Endothelial cell of hepatic sinusoid (primary cell): Measurements from ENCODE around the gene TANK.
"Not testable (repeated sequence)": the region's sequence is repeated elsewhere in the genome, so short reads cannot be mapped to it uniquely, and the experiment has no call there.

ENCODE experiments used
- in situ Hi-C: cut with HindIII; loops from 2 replicates; pipeline ENCODE4 v1.10.0; 2017; ENCODE audit warnings: low sequenced_read_pairs

Gene TANK

GRCh38 chr2:161166538-161167409 is 6.5 kb downstream of the TANK start:
- in situ Hi-C loops = no loop called here

GRCh38 chr2:161169335-161169734 is 9.1 kb downstream of the TANK start:
- in situ Hi-C loops = no loop called here

DNA sequence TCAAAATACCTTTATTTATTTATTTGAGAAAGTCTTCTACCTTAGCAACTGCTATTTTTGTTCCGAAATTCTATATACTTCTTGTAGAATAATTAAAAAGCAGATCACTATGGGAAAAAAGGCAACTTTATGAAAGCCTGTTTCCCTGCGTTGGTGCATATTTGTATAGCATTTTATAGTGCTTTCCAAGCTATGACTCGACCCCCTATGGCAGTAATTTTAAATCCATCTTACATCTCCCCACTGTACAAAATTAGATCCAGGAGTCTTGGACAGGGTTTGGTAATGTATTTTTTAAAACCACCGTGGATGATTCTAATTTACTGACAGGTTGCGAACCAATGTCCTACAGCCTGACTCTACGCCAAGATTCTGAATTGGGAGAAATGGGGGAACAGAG is 10.1 kb downstream of the TANK start:
- in situ Hi-C loops = loop anchor here (5.0 kb wide), 1 partner anchor 78 kb away; no protein-coding TSS in a partner anchor

DNA sequence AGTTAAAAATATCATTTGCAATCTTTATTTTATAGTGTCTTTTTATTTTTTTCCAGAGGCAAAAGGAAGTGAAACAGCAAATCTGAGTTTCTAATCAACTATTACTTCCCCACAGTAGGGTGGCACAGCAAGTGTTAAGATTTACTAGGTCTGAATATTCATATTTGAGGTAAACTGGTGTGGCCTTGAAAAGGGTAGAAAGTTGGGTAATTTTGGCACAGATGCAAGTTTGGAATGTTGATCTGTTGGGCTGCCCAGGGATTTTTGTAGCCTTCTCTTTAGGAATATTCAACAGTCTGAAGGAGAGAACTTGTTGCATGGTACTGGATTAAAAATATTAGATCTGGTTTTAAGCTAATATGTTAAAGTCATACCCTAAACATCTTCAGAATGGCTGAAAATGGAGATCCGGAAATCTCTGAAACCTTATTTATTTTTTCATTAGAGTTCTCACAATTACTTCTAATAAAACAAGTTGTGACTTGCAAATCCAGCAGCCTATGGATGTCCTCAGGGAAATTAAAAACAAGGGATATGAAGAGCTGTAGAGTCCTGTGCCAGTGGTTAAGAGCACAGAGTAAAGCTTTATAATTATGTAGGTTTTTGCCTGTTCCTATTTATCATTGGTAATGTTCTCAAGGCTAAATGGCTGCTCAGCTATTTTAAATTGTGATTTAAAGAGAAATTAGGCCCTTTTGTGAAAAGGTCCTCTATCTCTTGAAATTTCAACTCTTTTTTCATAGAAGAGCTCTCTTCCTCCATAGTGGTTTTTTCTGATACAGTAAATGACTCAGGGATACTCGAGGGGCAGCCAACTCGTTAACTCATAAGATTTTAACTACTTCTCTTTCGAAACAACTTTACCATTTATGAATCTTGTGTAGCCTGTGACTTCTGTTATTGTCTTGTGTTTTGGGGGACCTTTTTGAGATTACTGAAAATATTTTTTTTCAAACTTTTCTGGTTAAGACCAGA is 11.0 kb downstream of the TANK start:
- in situ Hi-C loops = loop anchor here (5.0 kb wide), 1 partner anchor 79 kb away; no protein-coding TSS in a partner anchor

DNA sequence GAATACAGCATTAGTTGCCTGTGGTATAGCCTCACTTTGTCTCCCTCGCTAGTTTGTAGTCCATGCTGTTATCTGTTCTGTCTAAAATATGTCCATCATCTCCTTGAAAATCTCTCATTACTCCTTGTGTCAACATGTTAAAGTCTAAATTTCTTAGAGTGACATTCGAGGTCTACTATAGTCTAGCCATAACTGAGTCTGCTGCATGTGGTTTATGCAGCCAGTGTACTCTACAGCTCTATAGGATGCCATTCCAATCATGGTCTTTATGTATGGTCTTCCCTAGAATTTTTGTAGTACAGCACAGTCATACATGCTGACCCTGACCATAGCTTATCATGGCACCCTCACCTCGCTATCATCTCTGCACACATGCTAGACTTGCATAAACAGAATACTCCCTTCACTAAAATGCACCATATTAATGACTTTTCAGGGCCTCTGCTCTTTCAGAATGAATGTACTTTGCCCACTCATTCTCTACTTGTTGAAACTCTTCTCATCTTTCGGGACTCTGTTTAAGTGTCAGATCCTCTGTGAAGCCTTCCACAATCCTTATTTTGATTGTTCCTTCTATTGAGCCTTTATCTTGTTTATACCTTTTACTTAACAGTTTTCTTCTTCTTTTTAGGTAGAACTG is 12.8 kb downstream of the TANK start:
- in situ Hi-C loops = loop anchor here (5.0 kb wide), 1 partner anchor 81 kb away; no protein-coding TSS in a partner anchor

DNA sequence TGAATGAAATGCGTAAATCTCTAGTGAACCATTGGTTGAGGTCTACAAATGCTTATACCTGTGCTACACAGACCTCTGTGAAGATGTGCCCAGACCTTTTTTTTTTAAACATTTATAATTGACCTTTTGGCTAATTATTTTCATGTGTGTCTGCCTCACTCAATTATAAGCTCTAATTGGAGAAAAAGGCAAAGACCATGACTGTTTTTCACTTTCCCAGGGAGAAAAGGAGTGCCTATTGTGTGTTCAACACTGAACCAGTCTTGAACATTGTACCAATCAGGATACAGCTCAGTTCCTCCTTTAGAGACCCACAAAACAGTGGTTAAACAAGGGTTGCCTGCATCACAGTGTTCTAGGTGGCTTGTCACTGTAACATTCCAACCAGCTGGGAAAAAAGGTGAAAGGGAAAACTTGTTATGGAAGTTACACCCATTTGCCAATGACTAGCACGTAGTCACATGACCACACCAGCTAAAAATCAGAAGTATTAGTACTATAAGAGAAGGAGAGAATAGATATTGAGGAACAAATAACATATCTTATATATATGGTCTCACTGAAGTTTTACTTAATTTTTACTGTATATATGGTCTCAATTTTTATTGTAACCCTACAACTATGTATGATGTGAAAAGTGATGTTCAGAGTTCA is 13.4 kb downstream of the TANK start:
- in situ Hi-C loops = loop anchor here (5.0 kb wide), 1 partner anchor 81 kb away; no protein-coding TSS in a partner anchor

DNA sequence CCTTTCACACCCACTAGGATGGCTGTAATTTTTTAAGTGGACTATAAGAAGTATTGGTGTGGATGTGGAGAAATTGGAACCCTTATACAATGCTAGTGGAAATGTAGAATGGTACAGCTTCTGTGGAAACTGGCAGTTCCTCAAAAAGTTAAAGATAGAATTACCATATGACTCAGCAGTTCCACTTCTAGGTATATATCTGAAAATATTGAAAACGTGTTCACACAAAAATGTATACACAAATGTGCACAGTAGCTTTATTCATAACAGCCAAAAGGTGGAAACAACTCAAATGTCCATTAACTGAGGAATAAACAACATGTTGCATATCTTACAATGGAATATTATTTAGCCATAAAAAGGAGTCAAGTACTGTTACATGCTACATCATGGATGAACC is 17.7 kb downstream of the TANK start:
- in situ Hi-C loops = no loop called here

- in situ Hi-C loops = no loop called here
These were observed 18.5 kb downstream of the TANK start for GRCh38 chr2:161178756-161179155.

- in situ Hi-C loops = no loop called here
These were observed 29.8 kb downstream of the TANK start for GRCh38 chr2:161190050-161190449.

GRCh38 chr2:161195602-161196001 is 35.4 kb downstream of the TANK start:
- in situ Hi-C loops = not testable (repeated sequence)

GRCh38 chr2:161199912-161200701 is 39.9 kb downstream of the TANK start:
- in situ Hi-C loops = no loop called here

GRCh38 chr2:161204846-161205245 is 44.6 kb downstream of the TANK start:
- in situ Hi-C loops = no loop called here

DNA sequence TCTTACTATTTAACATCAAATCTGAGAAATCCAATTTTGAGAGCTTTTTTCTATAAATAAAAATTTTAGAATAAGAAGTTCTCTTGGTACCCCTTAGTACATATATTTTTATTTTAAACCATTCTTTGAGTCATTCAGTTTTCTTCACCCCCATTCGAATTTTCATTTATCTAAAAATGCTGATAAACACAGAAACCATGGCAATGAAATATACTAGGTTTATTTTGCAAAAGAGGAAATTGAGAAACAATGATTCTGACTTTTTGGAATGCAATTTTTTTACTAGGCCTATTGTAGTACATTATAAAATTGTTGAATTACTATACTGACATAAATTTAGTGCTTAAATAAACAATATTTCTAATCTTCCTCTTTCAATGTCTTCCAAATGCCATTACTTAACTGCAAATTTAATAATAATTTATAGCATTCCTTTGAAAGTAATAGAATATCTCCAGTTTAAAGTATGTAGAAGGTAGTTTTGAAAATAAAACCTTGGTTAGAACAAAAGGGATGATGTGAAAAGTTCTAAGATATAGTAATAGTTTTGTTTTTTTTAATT is 46.3 kb downstream of the TANK start:
- in situ Hi-C loops = no loop called here

DNA sequence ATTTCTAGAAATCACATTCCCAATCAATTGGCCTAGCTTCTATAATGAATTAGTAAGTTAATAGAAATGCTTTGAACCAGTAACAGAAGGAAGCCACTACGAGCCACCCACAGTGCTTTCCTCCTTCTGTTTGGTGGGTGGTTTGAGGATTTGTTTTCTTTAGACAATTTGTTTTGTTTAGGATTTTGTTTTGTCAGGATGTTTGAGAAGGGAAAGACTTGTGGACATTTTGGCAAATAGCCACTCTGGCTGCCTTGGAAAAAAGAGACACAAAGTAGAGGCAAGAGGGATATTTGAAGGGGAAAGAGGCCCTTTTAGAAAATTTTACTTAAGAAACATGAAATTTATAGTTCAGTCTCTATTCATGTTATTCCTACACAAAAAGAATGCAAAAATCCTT is 47.7 kb downstream of the TANK start:
- in situ Hi-C loops = no loop called here

GRCh38 chr2:161208527-161209139 is 48.4 kb downstream of the TANK start:
- in situ Hi-C loops = no loop called here

- in situ Hi-C loops = no loop called here
These were observed 49.7 kb downstream of the TANK start for GRCh38 chr2:161209902-161210301.

GRCh38 chr2:161217597-161218185 is 57.5 kb downstream of the TANK start:
- in situ Hi-C loops = no loop called here

- in situ Hi-C loops = no loop called here
These were observed 59.0 kb downstream of the TANK start for GRCh38 chr2:161219211-161219610.
